HG03196 (cell line): ENCODE data around the gene EDEM1.
"Not testable (repeated sequence)": the region's sequence is repeated elsewhere in the genome, so short reads cannot be mapped to it uniquely, and the experiment has no call there.

Experiments
- ATAC-seq: cut with Tn5 transposase; IDR thresholded peaks from one replicate; pipeline ENCODE4 v1.9.1; 2021; ENCODE audit not compliant: unreplicated experiment

Gene EDEM1

DNA sequence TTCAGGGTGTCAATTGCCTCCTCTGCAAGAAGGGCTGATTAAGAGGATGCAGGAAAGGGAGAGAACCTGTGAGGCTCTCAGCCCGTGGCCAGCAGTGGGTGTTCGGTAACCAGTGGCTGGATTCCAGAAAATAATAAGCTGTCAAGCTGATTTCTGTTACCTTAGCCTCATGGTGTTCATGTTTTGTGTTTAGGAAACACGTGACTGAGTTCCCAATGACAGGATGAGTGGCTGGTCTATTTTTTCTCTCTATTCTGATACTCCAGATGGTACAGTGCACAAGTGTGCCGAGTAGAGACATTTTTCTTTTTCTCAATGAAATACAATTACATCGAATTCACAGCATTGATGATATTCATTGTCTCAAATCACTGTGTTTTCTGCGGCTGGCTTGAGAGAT lies 43.6 kb downstream of the EDEM1 start:
- ATAC-seq = no peak

DNA sequence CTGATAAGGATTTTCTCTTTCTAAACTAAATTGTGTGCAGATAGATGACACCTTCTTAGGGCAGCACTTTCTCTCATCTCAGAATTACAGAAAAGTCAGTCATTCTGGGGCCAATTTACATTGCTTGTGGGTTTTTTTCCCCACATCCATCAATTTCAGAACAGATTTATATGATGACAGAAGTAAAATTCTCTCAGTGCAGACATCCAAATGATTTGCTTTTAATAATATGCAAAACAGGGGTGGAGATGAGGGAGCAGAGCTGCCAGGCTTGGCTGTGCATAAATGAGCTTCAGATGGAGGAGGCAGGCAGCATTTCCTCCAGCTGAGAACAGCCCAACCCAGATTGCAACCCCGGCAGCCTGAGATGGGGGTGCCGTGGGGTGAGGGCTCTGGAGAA lies 44.0 kb downstream of the EDEM1 start:
- ATAC-seq = no peak

DNA sequence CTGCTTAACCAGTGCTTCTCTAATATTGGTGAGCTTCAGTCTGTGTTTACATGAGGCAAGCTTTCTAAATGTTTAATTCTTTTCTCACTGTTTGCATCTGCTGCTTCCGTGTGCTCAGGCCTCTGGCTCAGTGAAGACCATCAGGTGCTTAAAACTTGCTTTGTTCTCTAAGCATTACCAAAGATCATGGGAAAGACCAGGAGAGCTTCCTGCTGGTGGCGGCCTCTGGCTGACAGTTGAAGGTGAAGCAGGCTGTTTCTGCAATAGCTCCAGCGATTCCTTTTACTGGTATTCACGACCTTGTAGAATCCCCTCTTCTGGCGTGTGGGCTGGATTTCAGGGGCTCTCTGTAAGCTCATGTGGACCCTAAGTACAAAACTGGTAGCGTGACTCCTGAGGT lies 45.1 kb downstream of the EDEM1 start:
- ATAC-seq = no peak

- no peak for ATAC-seq
Measured at GRCh38 chr3:5233026-5233425, 45.5 kb downstream of the EDEM1 start.

- ATAC-seq = no peak
Measured at GRCh38 chr3:5235655-5236054, 48.1 kb downstream of the EDEM1 start.

GRCh38 chr3:5238545-5238944 lies 51.0 kb downstream of the EDEM1 start:
- ATAC-seq = no peak

DNA sequence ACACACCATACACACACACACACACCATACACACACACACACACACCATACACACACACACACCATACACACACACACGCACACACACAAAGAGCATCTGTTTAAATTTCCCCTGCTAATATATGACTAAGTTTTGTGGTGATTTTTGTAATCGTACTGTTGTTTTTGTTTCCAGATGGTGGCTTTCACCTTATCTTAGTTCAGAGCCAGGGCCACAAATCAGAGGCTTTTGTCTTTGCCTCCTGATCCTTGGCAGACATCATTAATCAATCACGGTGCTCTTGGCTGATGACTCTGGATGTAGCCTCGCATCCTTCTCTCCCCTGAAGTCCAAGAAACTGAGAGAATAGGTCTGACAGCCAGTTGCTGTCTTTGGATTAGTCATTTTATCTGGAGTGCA lies 52.1 kb downstream of the EDEM1 start:
- no peak for ATAC-seq

GRCh38 chr3:5240740-5241139 lies 53.2 kb downstream of the EDEM1 start:
- ATAC-seq = no peak

- ATAC-seq = not testable (repeated sequence)
Measured at GRCh38 chr3:5242785-5243184, 55.3 kb downstream of the EDEM1 start.

- ATAC-seq = no peak
Measured at GRCh38 chr3:5245927-5246326, 58.4 kb downstream of the EDEM1 start.

- no peak for ATAC-seq
Measured at GRCh38 chr3:5248822-5249221, 61.3 kb downstream of the EDEM1 start.

GRCh38 chr3:5250467-5251195 lies 63.1 kb downstream of the EDEM1 start:
- ATAC-seq = no peak

GRCh38 chr3:5251196-5251583 lies 63.7 kb downstream of the EDEM1 start:
- ATAC-seq = no peak

DNA sequence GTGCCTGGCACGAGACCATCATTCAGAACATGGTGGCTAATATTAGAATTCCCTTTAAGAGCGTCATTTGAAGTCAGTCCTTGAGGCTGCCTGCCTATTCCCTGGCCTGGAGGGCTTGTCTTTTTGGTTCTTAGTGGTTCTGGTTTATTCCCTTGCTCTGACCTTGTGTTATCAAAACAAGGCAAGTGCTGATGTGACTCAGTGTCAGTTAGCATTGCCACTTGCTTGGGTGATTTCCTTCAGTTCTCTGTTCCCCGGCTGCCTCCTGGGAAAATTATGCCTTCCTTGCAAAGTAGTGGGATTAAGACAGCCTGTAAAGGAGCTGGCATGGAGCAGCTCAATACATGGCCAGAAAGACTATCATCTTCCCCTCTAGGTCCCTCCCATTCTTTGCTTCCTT lies 64.6 kb downstream of the EDEM1 start:
- ATAC-seq = no peak

GRCh38 chr3:5254281-5255048 lies 67.0 kb downstream of the EDEM1 start:
- ATAC-seq = no peak

- ATAC-seq = no peak
Measured at GRCh38 chr3:5255404-5256344, 68.2 kb downstream of the EDEM1 start.

- no peak for ATAC-seq
Measured at GRCh38 chr3:5258526-5258925, 71.0 kb downstream of the EDEM1 start.

GRCh38 chr3:5260992-5261501 lies 73.5 kb downstream of the EDEM1 start:
- no peak for ATAC-seq

DNA sequence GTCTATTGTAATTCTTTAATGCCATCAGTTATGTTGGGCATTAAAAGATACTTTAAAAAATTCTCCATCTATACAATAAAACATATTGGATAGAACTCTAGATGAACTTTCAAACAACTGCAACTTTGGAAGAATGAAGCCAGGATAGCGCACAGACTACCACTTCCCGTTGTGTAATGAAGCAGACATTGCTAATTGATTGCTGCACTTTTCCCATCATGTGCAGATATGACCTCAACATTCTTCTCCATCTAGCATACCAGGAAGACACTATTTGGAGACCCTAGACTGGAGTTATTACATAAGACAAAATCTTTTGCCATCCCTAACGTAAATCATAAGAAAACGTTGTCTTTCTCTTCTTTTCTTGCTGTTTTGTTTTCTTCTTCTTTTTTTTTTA lies 75.0 kb downstream of the EDEM1 start:
- no peak for ATAC-seq

- ATAC-seq = no peak
Measured at GRCh38 chr3:5264093-5264600, 76.6 kb downstream of the EDEM1 start.
